ENCODE measurements around the gene R3HDM1.

GRCh38 chr2:135620198-135620597 is 88.9 kb downstream of the R3HDM1 start:
- no peak for TF ChIP-seq CTCF (IDR thresholded peaks at IDR 0.05)
- TF ChIP-seq EP300 (IDR thresholded peaks at IDR 0.05; ENCODE audit: low read depth): no peak
- no peak for TF ChIP-seq POLR2A (IDR thresholded peaks at IDR 0.05)
- TF ChIP-seq POLR2AphosphoS5 (IDR thresholded peaks at IDR 0.05): no peak
